GM12875 (cell line): ENCODE measurements around the gene PZP.
"Not testable (repeated sequence)": the region's sequence is repeated elsewhere in the genome, so short reads cannot be mapped to it uniquely, and the experiment has no call there.

Source experiments
- H3K4me3 ChIP-seq: one replicate; pipeline ENCODE4 v1.5.1; 2011; ENCODE audit warnings: low read depth, low read length, control low read depth
- TF ChIP-seq, protein P1 (sequence below): IDR thresholded peaks from 2 replicates; pipeline ENCODE4 v1.5.1; 2011; ENCODE audit warnings: low read depth, mild to moderate bottlenecking, control low read depth, inconsistent platforms, low read length, moderate library complexity, borderline replicate concordance; ENCODE audit not compliant: insufficient read depth

The PZP gene

GRCh38 chr12:9198012-9198411, 10.2 kb downstream of the PZP start:
- TF ChIP-seq, protein P1, sequence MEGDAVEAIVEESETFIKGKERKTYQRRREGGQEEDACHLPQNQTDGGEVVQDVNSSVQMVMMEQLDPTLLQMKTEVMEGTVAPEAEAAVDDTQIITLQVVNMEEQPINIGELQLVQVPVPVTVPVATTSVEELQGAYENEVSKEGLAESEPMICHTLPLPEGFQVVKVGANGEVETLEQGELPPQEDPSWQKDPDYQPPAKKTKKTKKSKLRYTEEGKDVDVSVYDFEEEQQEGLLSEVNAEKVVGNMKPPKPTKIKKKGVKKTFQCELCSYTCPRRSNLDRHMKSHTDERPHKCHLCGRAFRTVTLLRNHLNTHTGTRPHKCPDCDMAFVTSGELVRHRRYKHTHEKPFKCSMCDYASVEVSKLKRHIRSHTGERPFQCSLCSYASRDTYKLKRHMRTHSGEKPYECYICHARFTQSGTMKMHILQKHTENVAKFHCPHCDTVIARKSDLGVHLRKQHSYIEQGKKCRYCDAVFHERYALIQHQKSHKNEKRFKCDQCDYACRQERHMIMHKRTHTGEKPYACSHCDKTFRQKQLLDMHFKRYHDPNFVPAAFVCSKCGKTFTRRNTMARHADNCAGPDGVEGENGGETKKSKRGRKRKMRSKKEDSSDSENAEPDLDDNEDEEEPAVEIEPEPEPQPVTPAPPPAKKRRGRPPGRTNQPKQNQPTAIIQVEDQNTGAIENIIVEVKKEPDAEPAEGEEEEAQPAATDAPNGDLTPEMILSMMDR: no peak
- no peak overlapping the region for H3K4me3 ChIP-seq

- H3K4me3 ChIP-seq: no peak overlapping the region
- TF ChIP-seq, protein P1: no peak
These were observed 23.9 kb downstream of the PZP start for GRCh38 chr12:9184276-9184675.

GRCh38 chr12:9180810-9181209, 27.4 kb downstream of the PZP start:
- H3K4me3 ChIP-seq: no peak overlapping the region
- TF ChIP-seq, protein P1: no peak

DNA sequence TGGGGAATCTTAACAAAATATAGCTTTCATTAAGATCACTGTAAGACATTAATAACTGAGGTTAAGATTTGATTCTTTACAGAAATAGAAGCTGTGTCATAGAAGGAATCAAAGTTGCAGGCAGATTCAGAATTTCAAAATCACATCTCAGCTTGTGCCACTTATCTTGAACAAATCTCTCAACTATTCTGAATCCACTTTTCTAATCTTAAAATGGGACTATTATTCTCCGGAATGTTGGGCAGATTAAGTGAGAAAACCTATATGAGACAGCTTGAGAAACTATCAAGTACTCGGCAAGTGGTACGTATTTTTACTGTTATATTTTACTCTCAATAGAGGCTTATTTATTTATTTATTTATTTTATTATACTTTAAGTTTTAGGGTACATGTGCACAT, 28.4 kb downstream of the PZP start:
- TF ChIP-seq, protein P1: no peak
- H3K4me3 ChIP-seq: no peak overlapping the region

DNA sequence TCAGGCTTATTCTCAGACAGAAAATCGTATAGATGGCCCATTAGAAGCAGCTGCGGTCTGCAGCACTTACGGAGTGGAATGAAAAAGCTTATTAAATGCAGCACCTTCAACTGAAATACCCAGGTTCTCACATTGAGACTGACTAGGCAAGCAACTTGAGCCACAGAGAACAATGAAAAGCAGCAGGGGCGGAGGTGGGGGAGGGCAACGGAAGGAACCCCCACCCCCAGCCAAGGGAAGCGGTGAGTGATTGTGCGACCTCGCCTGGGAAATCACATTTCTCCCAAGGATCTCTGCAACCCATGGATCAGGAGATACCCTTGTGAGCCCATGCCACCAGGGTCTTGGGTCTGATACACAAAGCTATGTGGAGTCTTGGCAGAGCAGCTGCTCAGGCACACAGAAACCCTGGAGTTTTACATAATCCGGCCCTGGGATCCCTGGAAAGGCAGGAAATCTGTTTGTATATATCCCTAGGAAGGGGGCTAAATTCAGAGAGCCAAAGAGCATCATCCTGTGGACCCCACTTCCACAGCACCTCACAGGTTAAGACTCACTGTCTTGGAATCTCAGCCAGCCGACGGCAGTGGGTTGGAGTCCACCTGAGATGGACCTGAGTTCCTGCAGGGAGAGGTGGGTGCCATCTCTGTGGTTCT, 38.1 kb downstream of the PZP start:
- TF ChIP-seq, protein P1: no peak
- H3K4me3 ChIP-seq: no peak overlapping the region

- H3K4me3 ChIP-seq: not testable (repeated sequence)
These were observed 40.9 kb downstream of the PZP start for GRCh38 chr12:9167345-9167744.

- TF ChIP-seq, protein P1: no peak
- H3K4me3 ChIP-seq: no peak overlapping the region
These were observed 44.8 kb downstream of the PZP start for GRCh38 chr12:9163392-9163791.

GRCh38 chr12:9156119-9156518, 52.1 kb downstream of the PZP start:
- TF ChIP-seq, protein P1: no peak
- no peak overlapping the region for H3K4me3 ChIP-seq
